Osteocyte (in vitro differentiated cells): ENCODE results near the gene RPS15. TPM values are rescaled to one million over a fixed set of nuclear protein-coding genes. Genes with fewer than 3 reads are reported as not detected.

Source experiments
- DNase-seq: peaks from one replicate; pipeline ENCODE4 v3.0.0; 2021; ENCODE audit warnings: mixed read lengths; ENCODE audit not compliant: unreplicated experiment; ENCODE audit errors: extremely low spot score
- H3K27ac Mint-ChIP-seq: one replicate; pipeline ENCODE4 v1.8.0; 2021; ENCODE audit warnings: mild to moderate bottlenecking, mixed read lengths; ENCODE audit not compliant: unreplicated experiment
- H3K27me3 Mint-ChIP-seq: one replicate; pipeline ENCODE4 v1.8.0; 2021; ENCODE audit warnings: mixed read lengths; ENCODE audit not compliant: unreplicated experiment
- H3K36me3 Mint-ChIP-seq: one replicate; pipeline ENCODE4 v1.8.0; 2021; ENCODE audit warnings: mixed read lengths; ENCODE audit not compliant: unreplicated experiment
- H3K4me1 Mint-ChIP-seq: one replicate; pipeline ENCODE4 v1.8.0; 2021; ENCODE audit warnings: mixed read lengths; ENCODE audit not compliant: unreplicated experiment
- H3K4me3 Mint-ChIP-seq: one replicate; pipeline ENCODE4 v1.8.0; 2021; ENCODE audit warnings: mild to moderate bottlenecking, moderate library complexity, mixed read lengths; ENCODE audit not compliant: unreplicated experiment
- H3K9me3 Mint-ChIP-seq: one replicate; pipeline ENCODE4 v1.8.0; 2021; ENCODE audit warnings: mixed read lengths; ENCODE audit not compliant: unreplicated experiment
- CTCF ChIP-seq: fragments of 200-600 bp; sonication (generic); IDR thresholded peaks from 2 replicates; pipeline ENCODE4 v1.5.0; 2021; ENCODE audit warnings: antibody characterized with exemption, mild to moderate bottlenecking, moderate library complexity
- total RNA-seq: library from RNA; stranded (reverse); gene quantifications from 2 replicates; pipeline ENCODE4 v1.2.1, GENCODE V29; 2021

RPS15 gene
- total RNA-seq, 1 donor from 2014 or later: 932 TPM

GRCh38 chr19:1409204-1410005, 28.8 kb upstream of the RPS15 start:
- H3K27me3 Mint-ChIP-seq: no peaks in the 10 kb centered on the region
- DNase-seq: no peak
- no peaks in the 10 kb centered on the region for H3K9me3 Mint-ChIP-seq
- peak overlapping the region; percentile 89 for H3K27ac Mint-ChIP-seq
- H3K4me1 Mint-ChIP-seq: peaks cover 47% of the 10 kb centered on the region
- H3K36me3 Mint-ChIP-seq: peaks cover 12% of the 10 kb centered on the region
- peak overlapping the region; percentile 85 for H3K4me3 Mint-ChIP-seq
- TF ChIP-seq CTCF: no peak

GRCh38 chr19:1410136-1410786, 27.9 kb upstream of the RPS15 start:
- peaks cover 12% of the 10 kb centered on the region for H3K36me3 Mint-ChIP-seq
- H3K27me3 Mint-ChIP-seq: no peaks in the 10 kb centered on the region
- H3K9me3 Mint-ChIP-seq: no peaks in the 10 kb centered on the region
- TF ChIP-seq CTCF: no peak
- H3K4me1 Mint-ChIP-seq: peaks cover 52% of the 10 kb centered on the region
- H3K4me3 Mint-ChIP-seq: peak overlapping the region; percentile 85
- no peak for DNase-seq
- H3K27ac Mint-ChIP-seq: peak overlapping the region; percentile 44

- Mint-ChIP-seq H3K27ac (peak overlapping the region; percentile 44), H3K4me3 (peak overlapping the region; percentile 85), H3K9me3 (no peaks in the 10 kb centered on the region), H3K27me3 (no peaks in the 10 kb centered on the region), H3K36me3 (peaks cover 12% of the 10 kb centered on the region), H3K4me1 (peaks cover 56% of the 10 kb centered on the region)
- DNase-seq: no peak
- TF ChIP-seq CTCF: no peak
Observed at GRCh38 chr19:1410789-1411188, 27.4 kb upstream of the RPS15 start.

- DNase-seq: no peak
- H3K27ac Mint-ChIP-seq: peak overlapping the region; percentile 44
- TF ChIP-seq CTCF: no peak
- no peaks in the 10 kb centered on the region for H3K9me3 Mint-ChIP-seq
- peaks cover 61% of the 10 kb centered on the region for H3K4me1 Mint-ChIP-seq
- no peak overlapping the region for H3K4me3 Mint-ChIP-seq
- peaks cover 12% of the 10 kb centered on the region for H3K36me3 Mint-ChIP-seq
- no peaks in the 10 kb centered on the region for H3K27me3 Mint-ChIP-seq
Observed at GRCh38 chr19:1411255-1412191, 26.7 kb upstream of the RPS15 start.
